SH-SY5Y (cell line): Measurements from ENCODE around the gene ZNF280A.

Source experiments
- GATA2 ChIP-seq: IDR thresholded peaks from 2 replicates; pipeline ENCODE4 v1.6.1; 2011; ENCODE audit warnings: mild to moderate bottlenecking, low read depth, low read length
- GATA3 ChIP-seq: IDR thresholded peaks from 2 replicates; pipeline ENCODE4 v1.6.1; 2011; ENCODE audit warnings: low read depth, mild to moderate bottlenecking, low read length, moderate library complexity

Gene ZNF280A, protein sequence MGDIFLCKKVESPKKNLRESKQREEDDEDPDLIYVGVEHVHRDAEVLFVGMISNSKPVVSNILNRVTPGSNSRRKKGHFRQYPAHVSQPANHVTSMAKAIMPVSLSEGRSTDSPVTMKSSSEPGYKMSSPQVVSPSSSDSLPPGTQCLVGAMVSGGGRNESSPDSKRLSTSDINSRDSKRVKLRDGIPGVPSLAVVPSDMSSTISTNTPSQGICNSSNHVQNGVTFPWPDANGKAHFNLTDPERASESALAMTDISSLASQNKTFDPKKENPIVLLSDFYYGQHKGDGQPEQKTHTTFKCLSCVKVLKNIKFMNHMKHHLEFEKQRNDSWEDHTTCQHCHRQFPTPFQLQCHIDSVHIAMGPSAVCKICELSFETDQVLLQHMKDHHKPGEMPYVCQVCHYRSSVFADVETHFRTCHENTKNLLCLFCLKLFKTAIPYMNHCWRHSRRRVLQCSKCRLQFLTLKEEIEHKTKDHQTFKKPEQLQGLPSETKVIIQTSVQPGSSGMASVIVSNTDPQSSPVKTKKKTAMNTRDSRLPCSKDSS

GRCh38 chr22:22520020-22520656, at the start of gene ZNF280A:
Gene ZNF280A (minus strand): TSS chr22:22520270. CDS start chr22:22515630, 4,640 bp downstream.
- no peak for TF ChIP-seq GATA2
- TF ChIP-seq GATA3: no peak

GRCh38 chr22:22569218-22569617, 49.1 kb upstream of the ZNF280A start:
- no peak for TF ChIP-seq GATA2
- no peak for TF ChIP-seq GATA3

GRCh38 chr22:22565981-22566380, 45.9 kb upstream of the ZNF280A start:
- TF ChIP-seq GATA3 (no peak), GATA2 (no peak)

DNA sequence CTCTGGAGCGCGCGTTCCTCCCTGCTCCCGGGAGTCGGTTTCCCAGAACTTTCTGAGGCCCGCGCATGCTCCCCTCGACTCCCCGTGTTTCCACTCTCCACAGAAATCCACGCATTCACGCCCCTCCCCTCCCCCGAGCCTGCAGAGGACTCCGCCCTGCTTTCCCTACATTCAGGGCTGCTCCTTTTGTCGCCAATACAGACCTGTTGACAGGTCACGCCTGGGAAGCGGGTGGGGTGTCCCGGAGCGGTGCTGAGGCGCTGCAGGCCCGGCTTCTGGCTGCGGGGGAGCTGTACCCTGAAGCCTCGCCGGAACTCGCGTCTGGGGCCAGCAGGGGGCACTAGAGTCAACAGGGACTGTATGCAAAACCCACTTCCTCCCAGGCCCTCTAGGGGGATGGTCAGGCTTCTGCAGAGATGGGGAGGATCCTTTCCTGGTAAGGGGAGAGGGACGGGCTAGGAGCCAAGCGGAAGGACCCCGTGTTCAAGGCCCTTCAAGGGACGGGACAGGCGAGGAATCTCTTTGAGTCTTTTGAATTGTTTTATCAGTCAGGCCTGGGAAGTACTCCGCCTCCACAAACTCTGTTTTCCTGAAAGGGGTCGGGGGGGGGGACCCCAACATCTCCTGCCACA, 39.0 kb upstream of the ZNF280A start, which contains the start of gene PRAME:
TSS of gene PRAME (minus strand) at position 294 of the 632 bp plus-strand sequence. CDS start 2,433 bp downstream, outside the sequence.
- TF ChIP-seq GATA2 (no peak), GATA3 (no peak)

GRCh38 chr22:22558071-22558971, 38.3 kb upstream of the ZNF280A start:
- no peak for TF ChIP-seq GATA2
- no peak for TF ChIP-seq GATA3

GRCh38 chr22:22556995-22557925, 37.2 kb upstream of the ZNF280A start:
- no peak for TF ChIP-seq GATA3
- no peak for TF ChIP-seq GATA2

GRCh38 chr22:22556578-22556977, 36.5 kb upstream of the ZNF280A start:
- TF ChIP-seq GATA3: no peak
- TF ChIP-seq GATA2: no peak

- no peak for TF ChIP-seq GATA2
- TF ChIP-seq GATA3: no peak
Observed at GRCh38 chr22:22555596-22555995, 35.5 kb upstream of the ZNF280A start.

- TF ChIP-seq GATA2 (no peak), GATA3 (no peak)
Observed at GRCh38 chr22:22554587-22555284, 34.7 kb upstream of the ZNF280A start.

GRCh38 chr22:22553735-22554586, 33.9 kb upstream of the ZNF280A start:
- TF ChIP-seq GATA2 (no peak), GATA3 (no peak)

- TF ChIP-seq GATA2 (no peak), GATA3 (no peak)
Observed at GRCh38 chr22:22553141-22553540, 33.1 kb upstream of the ZNF280A start.
